ENCODE measurements around the gene MMP13.

- TF ChIP-seq CTCF (IDR thresholded peaks at IDR 0.05), result no peak
- no peak for TF ChIP-seq POLR2A (IDR thresholded peaks at IDR 0.05)
These were observed 9.3 kb upstream of the MMP13 start for GRCh38 chr11:102964867-102965266.
